MCF 10A (cell line): ENCODE results near the gene TTR. TPM values are rescaled to one million over a fixed set of nuclear protein-coding genes. Genes with fewer than 3 reads are reported as not detected.

Source experiments
- BruUV-seq: library from RNA; stranded (reverse); fragments of 400-500 nt; replicated peaks from 2 replicates; lab custom pipeline; 2021; lab: Mats Ljungman, UMichigan
- CTCF ChIA-PET: fragments of 300-600 bp; sonication (Branson Sonifier 250); formaldehyde crosslinking; extraction: SDS; loops from one replicate; lab custom pipeline; 2021; ENCODE audit warnings: antibody characterized with exemption, inconsistent platforms; lab: Yijun Ruan, JAX
- POLR2A ChIA-PET: fragments of 300-600, 350-650 bp; sonication (Branson Sonifier 250); formaldehyde crosslinking; extraction: SDS; loops from one replicate; lab custom pipeline; 2020; ENCODE audit warnings: antibody characterized with exemption, inconsistent platforms; lab: Yijun Ruan, JAX
- DNase-seq: peaks from one replicate; pipeline ENCODE4 v3.0.0-alpha.2; 2018; ENCODE audit not compliant: unreplicated experiment
- H3K27ac Mint-ChIP-seq: one replicate; pipeline ENCODE4 v1.8.0; 2022; ENCODE audit warnings: mild to moderate bottlenecking, low read depth, mixed read lengths; ENCODE audit not compliant: unreplicated experiment
- H3K27me3 Mint-ChIP-seq: one replicate; pipeline ENCODE4 v1.8.0; 2022; ENCODE audit warnings: mixed read lengths; ENCODE audit not compliant: insufficient read depth, unreplicated experiment
- H3K36me3 Mint-ChIP-seq: one replicate; pipeline ENCODE4 v1.8.0; 2022; ENCODE audit warnings: mild to moderate bottlenecking, moderate library complexity, mixed read lengths; ENCODE audit not compliant: insufficient read depth, unreplicated experiment
- H3K4me1 Mint-ChIP-seq: one replicate; pipeline ENCODE4 v1.8.0; 2022; ENCODE audit warnings: mixed read lengths; ENCODE audit not compliant: insufficient read depth, unreplicated experiment
- H3K4me3 Mint-ChIP-seq: one replicate; pipeline ENCODE4 v1.8.0; 2022; ENCODE audit warnings: mild to moderate bottlenecking, moderate library complexity, mixed read lengths; ENCODE audit not compliant: unreplicated experiment
- H3K9me3 Mint-ChIP-seq: one replicate; pipeline ENCODE4 v1.8.0; 2022; ENCODE audit warnings: mixed read lengths; ENCODE audit not compliant: unreplicated experiment
- intact Hi-C: fragments of 100-400 bp; cut with micrococcal nuclease; formaldehyde crosslinking; loops from 2 replicates; pipeline ENCODE4 v1.14.1; 2022
- total RNA-seq: library from RNA; stranded (reverse); gene quantifications from 2 replicates; pipeline ENCODE4 v1.2.3, GENCODE V29; 2022
- TF ChIP-seq, protein P1 (sequence below): fragments of 200-600 bp; IDR thresholded peaks from one replicate; pipeline ENCODE4 v1.8.0; 2022; ENCODE audit warnings: antibody characterized with exemption, mild to moderate bottlenecking; ENCODE audit not compliant: unreplicated experiment

Gene TTR
- total RNA-seq, 1 experiment from 2014 or later, result not detected

DNA sequence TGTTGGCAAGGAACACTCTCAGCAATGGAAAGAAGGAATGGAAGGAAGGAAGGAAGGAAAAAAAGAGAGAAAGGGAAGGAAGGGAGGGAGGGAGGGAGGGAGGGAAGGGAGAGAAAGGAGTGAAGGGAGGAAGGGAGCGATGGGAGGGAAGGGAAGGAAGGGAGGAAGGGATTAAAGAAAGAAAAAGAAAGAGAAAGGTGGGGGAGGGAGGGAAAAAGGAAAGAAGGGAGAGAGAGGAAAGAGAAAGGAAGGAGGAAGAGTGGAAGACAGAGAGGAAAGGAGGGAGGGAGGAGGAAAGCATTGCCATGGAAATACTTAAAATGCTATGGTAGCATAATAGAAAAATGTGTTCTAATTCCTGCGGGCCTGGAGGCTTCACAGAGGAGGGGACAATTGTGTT is 22.4 kb downstream of the TTR start:
- TF ChIP-seq, protein P1, sequence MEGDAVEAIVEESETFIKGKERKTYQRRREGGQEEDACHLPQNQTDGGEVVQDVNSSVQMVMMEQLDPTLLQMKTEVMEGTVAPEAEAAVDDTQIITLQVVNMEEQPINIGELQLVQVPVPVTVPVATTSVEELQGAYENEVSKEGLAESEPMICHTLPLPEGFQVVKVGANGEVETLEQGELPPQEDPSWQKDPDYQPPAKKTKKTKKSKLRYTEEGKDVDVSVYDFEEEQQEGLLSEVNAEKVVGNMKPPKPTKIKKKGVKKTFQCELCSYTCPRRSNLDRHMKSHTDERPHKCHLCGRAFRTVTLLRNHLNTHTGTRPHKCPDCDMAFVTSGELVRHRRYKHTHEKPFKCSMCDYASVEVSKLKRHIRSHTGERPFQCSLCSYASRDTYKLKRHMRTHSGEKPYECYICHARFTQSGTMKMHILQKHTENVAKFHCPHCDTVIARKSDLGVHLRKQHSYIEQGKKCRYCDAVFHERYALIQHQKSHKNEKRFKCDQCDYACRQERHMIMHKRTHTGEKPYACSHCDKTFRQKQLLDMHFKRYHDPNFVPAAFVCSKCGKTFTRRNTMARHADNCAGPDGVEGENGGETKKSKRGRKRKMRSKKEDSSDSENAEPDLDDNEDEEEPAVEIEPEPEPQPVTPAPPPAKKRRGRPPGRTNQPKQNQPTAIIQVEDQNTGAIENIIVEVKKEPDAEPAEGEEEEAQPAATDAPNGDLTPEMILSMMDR, result no peak
- no TSS peak for BruUV-seq
- no peak overlapping the region for H3K4me3 Mint-ChIP-seq
- H3K9me3 Mint-ChIP-seq, result no peaks in the 10 kb centered on the region
- peaks cover 5% of the 10 kb centered on the region for H3K4me1 Mint-ChIP-seq
- H3K27me3 Mint-ChIP-seq, result no peaks in the 10 kb centered on the region
- ChIA-PET CTCF (interaction anchor here (0.6 kb wide), 1 partner anchor 410 kb away, joined by 3 read pairs; no protein-coding TSS in a partner anchor), POLR2A (interaction anchor here (0.6 kb wide), 1 partner anchor 573 kb away, joined by 3 read pairs; no protein-coding TSS in a partner anchor)
- H3K36me3 Mint-ChIP-seq, result no peaks in the 10 kb centered on the region
- intact Hi-C loops, result no loop called here
- no peak for DNase-seq
- H3K27ac Mint-ChIP-seq, result no peak overlapping the region

DNA sequence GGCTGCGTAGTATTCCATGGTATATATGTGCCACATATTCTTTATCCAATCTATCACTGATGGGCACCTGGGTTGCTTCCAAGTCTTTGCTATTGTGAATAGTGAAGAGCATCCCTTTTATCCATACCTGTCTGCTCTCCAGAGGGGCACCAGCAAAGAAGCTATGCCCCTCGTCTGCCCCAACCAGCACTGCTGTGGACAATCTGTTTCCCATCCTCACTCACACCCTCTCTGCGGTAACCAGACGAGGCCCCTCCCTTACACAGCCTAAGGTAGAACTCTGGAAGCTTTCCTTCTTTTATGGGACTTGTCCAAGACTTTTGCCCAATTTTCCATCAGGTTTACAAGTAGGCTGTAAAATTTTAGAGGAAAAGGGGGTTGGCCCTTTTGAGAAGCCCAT is 24.9 kb downstream of the TTR start:
- DNase-seq, result no peak
- Mint-ChIP-seq H3K4me1 (peaks cover 14% of the 10 kb centered on the region), H3K9me3 (no peaks in the 10 kb centered on the region), H3K36me3 (no peaks in the 10 kb centered on the region), H3K27me3 (no peaks in the 10 kb centered on the region), H3K4me3 (no peak overlapping the region), H3K27ac (no peak overlapping the region)
- no TSS peak for BruUV-seq
- TF ChIP-seq, protein P1, result no peak
- POLR2A ChIA-PET, result interaction anchor here (0.5 kb wide), 1 partner anchor 433 kb away, joined by 4 read pairs; no protein-coding TSS in a partner anchor
- CTCF ChIA-PET, result interaction anchor here (0.9 kb wide), 1 partner anchor 106 kb away, joined by 4 read pairs; no protein-coding TSS in a partner anchor
- intact Hi-C loops, result no loop called here

- H3K9me3 Mint-ChIP-seq, result no peaks in the 10 kb centered on the region
- intact Hi-C loops, result no loop called here
- peaks cover 14% of the 10 kb centered on the region for H3K4me1 Mint-ChIP-seq
- no peaks in the 10 kb centered on the region for H3K27me3 Mint-ChIP-seq
- no peak overlapping the region for H3K27ac Mint-ChIP-seq
- TF ChIP-seq, protein P1, result no peak
- H3K4me3 Mint-ChIP-seq, result no peak overlapping the region
- H3K36me3 Mint-ChIP-seq, result no peaks in the 10 kb centered on the region
- DNase-seq, result no peak
- no TSS peak for BruUV-seq
- POLR2A ChIA-PET, result interaction anchor here (0.5 kb wide), 1 partner anchor 433 kb away, joined by 4 read pairs; no protein-coding TSS in a partner anchor
- CTCF ChIA-PET, result interaction anchor here (0.9 kb wide), 1 partner anchor 105 kb away, joined by 4 read pairs; no protein-coding TSS in a partner anchor
Observed at GRCh38 chr18:31617031-31617717, 25.5 kb downstream of the TTR start.

DNA sequence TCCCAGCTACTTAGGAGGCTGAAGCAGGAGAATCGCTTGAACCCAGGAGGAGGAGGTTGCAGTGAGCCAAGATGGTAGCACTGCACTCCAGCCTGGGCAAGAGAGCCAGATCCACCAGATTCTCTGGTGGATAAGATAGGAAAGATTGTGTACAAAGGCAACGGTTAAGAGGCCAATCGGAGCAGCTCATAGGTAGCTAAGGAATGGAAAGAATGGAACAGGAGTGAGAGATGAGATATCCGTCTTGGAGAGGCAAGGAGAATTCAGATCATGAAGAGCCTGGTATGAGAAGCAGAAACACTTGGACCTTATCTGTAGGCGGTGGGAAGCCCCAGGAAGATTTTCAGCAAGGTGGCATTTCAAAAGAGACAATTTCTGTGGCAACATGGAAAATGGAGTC is 27.1 kb downstream of the TTR start:
- Mint-ChIP-seq H3K4me3 (no peak overlapping the region), H3K4me1 (peaks cover 14% of the 10 kb centered on the region), H3K9me3 (no peaks in the 10 kb centered on the region), H3K36me3 (no peaks in the 10 kb centered on the region), H3K27ac (peak overlapping the region; percentile 41), H3K27me3 (no peaks in the 10 kb centered on the region)
- POLR2A ChIA-PET, result interaction anchor here (0.7 kb wide), 1 partner anchor 169 kb away, joined by 3 read pairs; no protein-coding TSS in a partner anchor
- CTCF ChIA-PET, result no interaction called here
- BruUV-seq, result no TSS peak
- DNase-seq, result no peak
- intact Hi-C loops, result no loop called here
- TF ChIP-seq, protein P1, result no peak
